ENCODE measurements around the gene UROC1. TPM values are rescaled to one million over a fixed set of nuclear protein-coding genes. Genes with fewer than 3 reads are reported as not detected.
A peak's percentile ranks its signal among the peaks of the same experiment; 100 is the strongest.

The UROC1 gene
- total RNA-seq, 1 donor from 2014 or later: not detected

DNA sequence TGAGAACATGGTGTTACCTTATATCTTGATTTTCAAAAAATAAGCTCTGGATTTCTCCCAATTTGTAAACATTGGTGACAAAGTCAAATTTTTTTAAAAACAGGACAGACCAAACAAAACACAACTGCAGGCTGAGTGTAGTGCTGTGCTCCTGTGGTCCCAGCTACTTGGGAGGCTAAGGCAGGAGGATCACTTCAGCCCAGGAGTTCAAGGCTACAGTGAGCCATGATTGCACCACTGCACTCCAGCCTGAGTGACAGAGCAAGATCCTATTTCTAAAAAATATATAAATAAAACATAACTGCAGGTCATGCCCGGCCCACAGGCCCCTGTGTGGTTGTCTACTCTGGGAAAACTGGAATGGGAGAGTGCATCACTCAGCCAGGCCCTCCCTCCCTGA, 37.9 kb downstream of the UROC1 start:
- Mint-ChIP-seq H3K27me3 (ENCODE audit: low read depth) (no peaks in the 10 kb centered on the region), H3K4me1 (ENCODE audit: low read depth) (peaks cover 4% of the 10 kb centered on the region), H3K36me3 (ENCODE audit: low read depth) (peaks cover under 1% of the 10 kb centered on the region), H3K4me3 (ENCODE audit: low read depth) (no peak overlapping the region), H3K27ac (no peak overlapping the region), H3K9me3 (no peaks in the 10 kb centered on the region)
- intact Hi-C loops (cut with micrococcal nuclease): loop anchor here (5.0 to 10.0 kb wide), 2 partner anchors 125 to 503 kb away; partner anchors contain the start of genes KLF15 and PLXNA1
- DNase-seq (ENCODE audit: low spot score): no peak

DNA sequence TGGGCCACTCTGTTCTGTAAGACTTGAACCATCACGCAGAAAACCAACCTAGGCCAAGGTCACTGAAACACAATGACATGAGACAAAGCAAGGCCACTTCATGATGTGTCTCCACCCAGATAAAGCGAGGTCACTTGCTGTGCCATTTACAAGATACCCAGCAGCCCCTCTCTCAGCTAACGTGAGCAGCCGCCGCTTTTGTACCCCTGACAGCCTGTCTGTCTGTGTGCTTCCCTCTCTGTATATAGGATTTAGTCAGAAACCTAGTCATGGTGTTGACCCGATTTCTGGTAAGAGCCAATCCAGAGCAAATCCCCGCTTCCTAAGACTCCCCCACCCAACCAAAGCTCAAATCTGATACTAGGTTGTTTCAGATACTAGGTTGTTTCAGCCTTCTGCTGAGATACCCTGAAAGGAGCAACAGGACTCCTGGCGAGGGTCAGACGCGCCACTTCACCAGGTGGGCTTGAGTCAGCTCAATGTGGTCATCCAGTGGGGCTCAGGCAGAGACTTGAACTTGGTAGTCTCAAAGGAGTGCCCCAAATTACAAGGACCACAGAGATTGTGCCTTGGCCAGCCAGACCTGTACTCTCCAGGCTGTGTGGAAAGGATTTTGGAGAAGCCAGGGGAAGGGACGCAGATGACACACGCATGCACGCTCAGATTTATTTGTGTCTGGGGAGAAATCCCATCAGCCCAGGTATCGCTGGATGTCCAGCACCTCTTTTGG, 38.8 kb downstream of the UROC1 start:
- Mint-ChIP-seq H3K27me3 (ENCODE audit: low read depth) (no peaks in the 10 kb centered on the region), H3K27ac (no peak overlapping the region), H3K4me3 (ENCODE audit: low read depth) (no peak overlapping the region), H3K4me1 (ENCODE audit: low read depth) (peaks cover 8% of the 10 kb centered on the region), H3K36me3 (ENCODE audit: low read depth) (peaks cover 5% of the 10 kb centered on the region), H3K9me3 (no peaks in the 10 kb centered on the region)
- no peak for DNase-seq (ENCODE audit: low spot score)
- intact Hi-C loops (cut with micrococcal nuclease): loop anchor here (5.0 to 10.0 kb wide), 2 partner anchors 124 to 504 kb away; partner anchors contain the start of genes KLF15 and PLXNA1

DNA sequence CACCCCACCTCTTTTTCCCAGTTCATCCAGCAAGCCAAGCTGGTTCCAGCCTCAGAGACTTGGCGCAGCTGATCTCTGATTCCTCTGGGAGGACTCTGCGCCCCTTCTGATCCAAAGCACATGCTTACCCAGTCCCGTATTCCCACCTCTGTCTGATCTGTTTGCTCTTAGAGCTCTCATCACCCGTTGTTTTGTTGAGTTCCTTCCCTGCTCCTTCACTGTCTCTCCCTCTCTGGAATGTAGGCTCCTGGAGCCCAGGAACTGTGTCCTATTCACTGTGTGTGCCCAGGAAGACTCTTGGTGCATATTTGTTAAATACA, 40.6 kb downstream of the UROC1 start:
- Mint-ChIP-seq H3K27ac (no peak overlapping the region), H3K9me3 (no peaks in the 10 kb centered on the region), H3K4me1 (ENCODE audit: low read depth) (peaks cover 23% of the 10 kb centered on the region), H3K27me3 (ENCODE audit: low read depth) (no peaks in the 10 kb centered on the region), H3K36me3 (ENCODE audit: low read depth) (peaks cover 22% of the 10 kb centered on the region), H3K4me3 (ENCODE audit: low read depth) (peak overlapping the region; percentile 70)
- DNase-seq (ENCODE audit: low spot score): no peak
- intact Hi-C loops (cut with micrococcal nuclease): loop anchor here (5.0 to 10.0 kb wide), 2 partner anchors 122 to 505 kb away; partner anchors contain the start of genes KLF15 and PLXNA1

DNA sequence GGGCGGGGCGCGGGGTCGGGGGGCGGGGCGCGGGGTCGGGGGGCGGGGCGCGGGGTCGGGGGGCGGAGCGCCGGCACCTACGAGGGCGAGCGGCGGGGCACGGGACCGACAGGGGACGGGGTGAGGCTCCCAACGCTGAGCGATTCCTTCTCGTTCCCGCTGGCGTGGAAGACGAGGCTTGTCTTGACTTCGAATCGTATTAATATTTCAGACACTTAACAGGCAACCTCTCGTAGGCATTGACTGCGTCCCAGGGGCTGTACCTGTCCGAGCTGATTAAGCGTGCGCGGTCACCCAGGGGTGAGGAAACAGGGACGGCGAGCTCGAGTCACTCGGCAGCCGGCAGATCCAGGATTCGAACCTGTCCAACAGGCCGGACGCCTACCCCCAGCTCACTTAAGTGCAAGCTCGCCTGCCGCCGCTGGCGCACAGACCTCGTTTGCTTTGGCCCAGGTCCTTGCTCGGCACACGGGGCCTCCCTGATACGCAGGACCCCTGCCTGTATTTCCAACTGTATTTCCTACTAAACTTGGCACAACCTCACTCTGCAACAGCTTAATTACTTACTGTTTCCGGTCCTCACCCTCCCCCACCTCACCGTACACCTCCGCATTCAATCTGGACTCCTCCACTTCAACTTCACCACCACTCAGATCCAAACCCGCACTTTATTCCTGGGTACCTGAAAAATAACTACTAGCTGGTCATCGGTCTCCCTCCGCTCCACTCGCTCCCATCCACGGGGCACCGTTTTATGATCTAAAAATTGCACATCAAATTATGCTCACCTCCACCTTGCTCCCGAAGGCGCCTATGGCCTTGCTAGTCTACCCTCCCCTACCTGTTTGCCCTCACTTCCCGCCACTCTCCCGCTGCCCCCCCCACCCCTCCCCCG, 41.2 kb downstream of the UROC1 start:
- Mint-ChIP-seq H3K36me3 (ENCODE audit: low read depth) (peaks cover 26% of the 10 kb centered on the region), H3K9me3 (no peaks in the 10 kb centered on the region)
- intact Hi-C loops (cut with micrococcal nuclease): loop anchor here (5.0 to 10.0 kb wide), 2 partner anchors 122 to 506 kb away; partner anchors contain the start of genes KLF15 and PLXNA1

DNA sequence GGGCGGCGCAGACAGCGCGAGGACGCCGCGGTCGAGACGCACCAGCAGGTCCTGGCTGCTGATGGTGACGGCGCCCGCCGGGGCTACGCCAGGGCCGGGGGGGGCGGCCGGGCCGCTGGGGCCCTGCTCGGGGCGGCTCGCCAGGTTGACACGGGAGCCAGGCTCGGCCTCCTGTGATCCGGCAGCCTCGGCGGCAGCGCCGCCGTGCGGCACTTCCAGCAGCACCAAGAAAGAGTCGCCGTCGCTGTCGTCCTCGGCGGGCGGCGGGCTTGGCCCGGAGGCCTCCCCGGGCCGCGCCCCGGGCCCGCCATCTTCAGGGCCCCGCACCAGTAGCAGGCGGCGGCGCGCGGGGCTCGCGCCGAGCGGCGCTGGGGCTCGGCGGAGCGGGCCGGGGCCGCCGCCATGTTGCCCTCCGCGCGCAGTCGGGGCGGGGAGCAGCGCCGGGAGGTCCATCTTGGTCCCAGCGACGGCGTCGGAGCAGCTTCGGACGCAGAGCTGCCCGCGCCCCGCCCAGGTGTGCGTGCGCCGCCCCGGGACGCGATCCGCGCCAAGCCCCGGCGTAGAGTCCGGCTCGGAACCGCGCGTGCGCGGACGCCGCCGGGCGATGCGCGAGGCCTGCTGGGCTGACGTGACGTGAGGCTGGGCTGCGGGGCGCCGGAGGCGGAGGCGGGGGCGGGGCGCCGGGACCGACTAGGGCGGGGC, 42.0 kb downstream of the UROC1 start, which contains the start of gene ZXDC:
Gene ZXDC, minus strand, starts transcription at position 479 of the 702 bp plus-strand sequence. Its CDS starts 26 bp downstream, at position 453.
- H3K36me3 Mint-ChIP-seq (ENCODE audit: low read depth): peaks cover 34% of the 10 kb centered on the region
- H3K9me3 Mint-ChIP-seq: no peaks in the 10 kb centered on the region
- peak within 1 kb of the TSS; percentile 92 for H3K27ac Mint-ChIP-seq

More for the DNA sequence above, 41.2 kb downstream of the UROC1 start:
- Mint-ChIP-seq H3K4me1 (ENCODE audit: low read depth) (peaks cover 24% of the 10 kb centered on the region), H3K27ac (peak overlapping the region; percentile 47), H3K27me3 (ENCODE audit: low read depth) (no peaks in the 10 kb centered on the region), H3K4me3 (ENCODE audit: low read depth) (peak overlapping the region; percentile 71)
- DNase-seq (ENCODE audit: low spot score): no peak

DNA sequence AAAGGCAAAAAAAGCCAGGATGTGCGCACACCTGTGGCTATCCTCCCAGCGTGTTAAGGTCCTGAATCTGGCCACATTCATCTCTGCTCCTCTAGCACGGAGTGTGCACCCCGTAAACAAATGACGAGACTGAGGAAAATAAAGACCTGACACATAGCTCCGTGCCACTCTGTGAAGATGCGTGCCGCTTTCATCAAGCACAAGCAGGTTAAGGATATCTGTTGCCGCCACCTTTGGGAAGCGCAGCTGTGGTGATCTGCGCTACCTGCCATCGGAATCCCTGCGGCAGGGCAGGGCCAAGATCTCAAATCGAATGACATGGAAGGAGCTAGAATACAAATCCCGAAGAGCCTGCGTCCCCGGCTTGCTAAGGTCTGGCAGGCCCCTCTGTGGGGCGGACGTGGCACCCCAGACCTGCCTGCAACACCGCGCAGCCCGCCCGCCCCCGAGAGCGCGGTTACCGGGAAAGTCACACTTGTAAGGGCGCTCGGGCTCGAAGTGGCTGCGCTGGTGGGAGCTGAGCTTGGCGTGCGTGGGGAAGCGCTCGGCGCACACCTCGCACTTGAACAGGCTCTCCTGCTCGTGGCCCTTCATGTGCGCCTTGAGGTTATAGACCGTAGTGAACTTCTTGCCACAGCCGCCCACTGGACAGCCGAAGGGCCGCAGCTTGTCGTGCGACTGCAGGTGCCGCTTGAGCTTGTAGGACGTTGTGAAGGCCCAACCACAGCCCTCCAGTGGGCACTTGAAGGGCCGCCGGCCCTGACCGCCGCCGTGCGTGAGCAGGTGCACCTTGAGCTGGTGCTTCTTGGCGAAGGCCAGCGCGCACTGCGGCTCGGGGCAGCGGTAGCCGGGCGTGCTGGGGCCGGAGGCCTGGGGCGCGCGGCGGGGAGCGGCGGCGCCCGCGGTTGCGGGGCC, 42.8 kb downstream of the UROC1 start:
- peak overlapping the region; percentile 92 for H3K27ac Mint-ChIP-seq
- peak overlapping the region; percentile 94 for H3K4me3 Mint-ChIP-seq (ENCODE audit: low read depth)
- no peaks in the 10 kb centered on the region for H3K27me3 Mint-ChIP-seq (ENCODE audit: low read depth)
- intact Hi-C loops (cut with micrococcal nuclease): loop anchor here (1.0 to 10.0 kb wide), 3 partner anchors 120 to 558 kb away; partner anchors contain the start of genes KLF15 and PLXNA1
- no peaks in the 10 kb centered on the region for H3K9me3 Mint-ChIP-seq
- peaks cover 28% of the 10 kb centered on the region for H3K4me1 Mint-ChIP-seq (ENCODE audit: low read depth)
- peaks cover 42% of the 10 kb centered on the region for H3K36me3 Mint-ChIP-seq (ENCODE audit: low read depth)
- DNase-seq (ENCODE audit: low spot score): peak; percentile 24

More for the DNA sequence above, 42.0 kb downstream of the UROC1 start, which contains the start of gene ZXDC:
- Mint-ChIP-seq H3K27me3 (ENCODE audit: low read depth) (no peaks in the 10 kb centered on the region), H3K4me1 (ENCODE audit: low read depth) (peaks cover 28% of the 10 kb centered on the region), H3K4me3 (ENCODE audit: low read depth) (peak within 1 kb of the TSS; percentile 94)
- DNase-seq (ENCODE audit: low spot score): peak; percentile 90
- intact Hi-C loops (cut with micrococcal nuclease): loop anchor here (1.0 to 10.0 kb wide), 3 partner anchors 121 to 559 kb away; partner anchors contain the start of genes KLF15 and PLXNA1

DNA sequence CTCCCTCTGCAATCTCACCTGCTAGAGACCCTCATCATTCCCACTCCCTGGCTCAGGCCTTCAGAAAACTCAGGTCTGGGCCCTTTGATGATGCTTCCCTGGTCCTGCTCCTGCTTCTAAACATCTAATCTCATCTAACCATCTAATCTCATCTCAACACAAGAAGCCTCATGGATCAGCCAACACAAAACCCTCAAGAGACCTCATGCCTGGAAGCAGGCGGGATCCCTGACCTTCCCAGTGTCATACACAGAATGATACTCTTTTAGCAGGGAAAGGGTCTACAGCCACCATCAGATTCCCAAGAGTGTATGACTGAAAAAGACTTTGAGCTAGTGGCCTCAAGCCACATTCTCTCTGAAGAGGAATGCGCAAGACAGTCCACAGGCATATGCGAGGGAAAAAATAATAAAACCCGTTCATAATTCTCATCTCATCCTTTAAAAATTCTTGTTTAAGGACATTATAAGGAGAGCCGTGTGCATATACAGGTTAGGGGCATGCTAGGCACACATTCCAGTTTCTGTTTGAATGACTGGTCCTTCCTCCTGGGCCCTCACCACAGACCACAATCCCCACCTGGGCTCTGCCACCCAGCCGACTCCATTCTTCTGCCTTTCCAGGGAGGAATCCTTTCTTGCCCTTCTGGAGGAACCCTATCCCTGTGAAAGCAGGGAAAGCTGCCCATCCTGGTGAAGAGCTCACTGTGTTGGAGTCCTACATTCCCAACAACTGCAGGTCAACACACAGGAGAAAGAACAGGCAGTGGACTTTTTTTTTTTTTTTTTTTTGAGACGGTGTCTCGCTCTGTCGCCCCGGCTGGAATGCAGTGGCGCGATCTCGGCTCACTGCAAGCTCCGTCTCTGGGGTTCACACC, 44.0 kb downstream of the UROC1 start:
- peaks cover 30% of the 10 kb centered on the region for H3K4me1 Mint-ChIP-seq (ENCODE audit: low read depth)
- peaks cover 55% of the 10 kb centered on the region for H3K36me3 Mint-ChIP-seq (ENCODE audit: low read depth)
- intact Hi-C loops (cut with micrococcal nuclease): loop anchor here (10.0 kb wide), 1 partner anchor 119 kb away; the partner anchor contains the start of gene KLF15
- no peak overlapping the region for H3K27ac Mint-ChIP-seq
- DNase-seq (ENCODE audit: low spot score): no peak
- H3K9me3 Mint-ChIP-seq: no peaks in the 10 kb centered on the region
- peak overlapping the region; percentile 94 for H3K4me3 Mint-ChIP-seq (ENCODE audit: low read depth)
- H3K27me3 Mint-ChIP-seq (ENCODE audit: low read depth): no peaks in the 10 kb centered on the region

DNA sequence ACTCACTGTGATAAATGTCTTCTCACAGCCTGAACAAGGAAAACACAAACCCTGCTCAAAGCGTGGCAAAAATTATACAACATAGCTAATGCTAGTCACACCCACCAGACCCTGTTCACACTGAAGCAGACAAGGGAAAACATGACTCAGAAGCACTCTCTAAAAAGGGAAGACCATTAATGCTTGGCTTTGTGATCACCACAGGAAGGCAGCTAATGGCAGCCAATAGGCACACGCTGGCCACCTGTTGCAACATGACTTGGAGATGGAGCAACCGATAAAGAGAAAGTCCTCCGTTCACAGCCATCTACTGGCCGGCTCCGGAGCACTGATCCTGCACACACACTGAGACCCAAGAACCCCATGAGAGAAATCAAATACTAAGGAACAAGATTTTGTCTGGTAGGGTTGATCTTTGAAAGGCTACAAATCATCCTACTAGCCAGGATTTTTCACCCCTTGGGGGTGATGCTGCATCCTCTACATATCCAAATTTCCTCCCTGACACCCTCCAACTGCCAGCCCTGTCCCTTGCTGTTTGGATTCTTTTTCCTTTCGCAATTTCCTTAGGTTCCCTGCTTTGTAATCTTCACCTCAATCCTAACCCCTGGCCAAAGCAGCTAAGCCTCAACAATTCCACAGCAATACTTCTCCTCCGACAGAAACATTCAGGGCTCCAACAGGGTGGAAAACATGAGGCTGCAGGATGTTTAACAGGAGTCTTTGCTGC, 45.1 kb downstream of the UROC1 start:
- no peaks in the 10 kb centered on the region for H3K9me3 Mint-ChIP-seq
- intact Hi-C loops (cut with micrococcal nuclease): loop anchor here (10.0 kb wide), 1 partner anchor 118 kb away; the partner anchor contains the start of gene KLF15
- DNase-seq (ENCODE audit: low spot score): no peak
- peaks cover 62% of the 10 kb centered on the region for H3K36me3 Mint-ChIP-seq (ENCODE audit: low read depth)
- peaks cover 35% of the 10 kb centered on the region for H3K4me1 Mint-ChIP-seq (ENCODE audit: low read depth)
- peak overlapping the region; percentile 36 for H3K27ac Mint-ChIP-seq
- H3K27me3 Mint-ChIP-seq (ENCODE audit: low read depth): no peaks in the 10 kb centered on the region
- H3K4me3 Mint-ChIP-seq (ENCODE audit: low read depth): peak overlapping the region; percentile 94

DNA sequence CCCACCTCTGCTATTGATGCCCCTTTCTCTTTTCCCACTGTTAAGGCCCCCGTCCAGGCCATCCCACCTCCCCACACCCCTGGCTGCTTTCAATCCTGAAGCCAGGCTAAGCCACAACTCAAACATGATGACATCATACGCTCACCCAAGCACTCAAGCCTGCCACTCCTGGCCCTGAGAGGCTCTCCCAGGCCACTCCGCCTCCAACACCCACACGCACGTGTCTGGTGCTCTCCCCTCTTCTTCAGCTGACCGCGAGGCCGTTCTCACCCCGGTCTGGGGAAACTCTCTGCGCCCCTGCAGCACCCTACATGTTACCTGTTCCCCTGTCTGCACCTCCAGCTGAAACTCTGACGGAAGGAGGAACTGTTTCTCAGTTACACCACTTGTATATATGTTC, 48.1 kb downstream of the UROC1 start:
- Mint-ChIP-seq H3K36me3 (ENCODE audit: low read depth) (peaks cover 80% of the 10 kb centered on the region), H3K27me3 (ENCODE audit: low read depth) (no peaks in the 10 kb centered on the region), H3K4me3 (ENCODE audit: low read depth) (no peak overlapping the region), H3K4me1 (ENCODE audit: low read depth) (peaks cover 33% of the 10 kb centered on the region), H3K27ac (no peak overlapping the region), H3K9me3 (no peaks in the 10 kb centered on the region)
- DNase-seq (ENCODE audit: low spot score): no peak
- intact Hi-C loops (cut with micrococcal nuclease): no loop called here
